ENCODE data around the gene SARS1. TPM values are rescaled to one million over a fixed set of nuclear protein-coding genes. Genes with fewer than 3 reads are reported as not detected.
A peak's percentile ranks its signal among the peaks of the same experiment; 100 is the strongest.

SARS1 gene
- total and polyA plus RNA-seq, 2 of the 8 experiments (the other 6 are each of a cell fraction or from before 2014, with no cell fraction given): 83.1 to 146 TPM

- ChIA-PET POLR2A (ENCODE audit: partially characterized antibody) (interaction anchor here (0.6 to 15.9 kb wide), 9 partner anchors 9 to 155 kb away, joined by 3 to 252 read pairs (median 4); partner anchors contain the start of genes CELSR2 and SORT1), CTCF (ENCODE audit: partially characterized antibody) (interaction anchor here (0.6 to 28.7 kb wide), 7 partner anchors 9 to 128 kb away, joined by 3 to 651 read pairs (median 16); partner anchors contain the start of genes CELSR2 and SARS1)
- H3K27ac ChIP-seq (ENCODE audit: low read depth, low read length): no peak overlapping the region
- no peak overlapping the region for H2BK5ac ChIP-seq (ENCODE audit: low read depth, low read length)
- no peak overlapping the region for H3K23ac ChIP-seq (ENCODE audit: insufficient read length)
- no peak overlapping the region for H3K9ac ChIP-seq (replicated peaks in 1 of 4; ENCODE audit: extremely low read depth in 1 of 4, low read depth in 3 of 4, low read length in 3 of 4)
- H4K20me1 ChIP-seq (replicated peaks in 1 of 2; ENCODE audit: control insufficient read depth in 1 of 2, insufficient read depth in 2 of 2, low read length in 2 of 2): no peaks in the 10 kb centered on the region
- H3K27me3 ChIP-seq (replicated peaks in 1 of 4; ENCODE audit: control insufficient read depth in 3 of 4, extremely low read depth in 1 of 4, insufficient read depth in 3 of 4, low read length in 3 of 4): peaks cover 0 to 7% (median 6%) of the 10 kb centered on the region in 4 experiments; a peak in 5 of 7 replicates
- H3K14ac ChIP-seq (ENCODE audit: insufficient read length): no peak overlapping the region
- no peak overlapping the region for H2BK120ac ChIP-seq (replicated peaks; ENCODE audit: low read depth, low read length)
- H2AFZ ChIP-seq (ENCODE audit: low read length): no peak overlapping the region
- H4K91ac ChIP-seq (replicated peaks; ENCODE audit: insufficient read length, low read length): peak overlapping the region; percentile 83
- WGBS, 2 experiments (ENCODE audit: extremely low coverage in 1 of 2, insufficient coverage in 1 of 2, insufficient read length in 1 of 2, insufficient replicate concordance in 2 of 2, low coverage in 1 of 2, low lambda C conversion rate in 2 of 2, missing lambda C conversion rate in 1 of 2): 80% methylated on average over 5 of the region's 5 CpGs; no CpG with 5 or more reads in 1 of the 2 experiments
- no peak overlapping the region for H3K4ac ChIP-seq (replicated peaks; ENCODE audit: insufficient read length, low read depth, low read length)
- no peak overlapping the region for H4K5ac ChIP-seq (ENCODE audit: insufficient read length, low read depth, low read length)
- peaks cover 3% of the 10 kb centered on the region; the same call in 1 of the 2 replicates for H3K23me2 ChIP-seq (ENCODE audit: low read depth, low read length)
- no peak overlapping the region for H3K4me3 ChIP-seq (ENCODE audit: extremely low read depth in 1 of 4, insufficient read depth in 2 of 4, low read depth in 3 of 4, low read length in 4 of 4)
- peaks cover 19 to 37% (median 24%) of the 10 kb centered on the region in 4 experiments for H3K4me1 ChIP-seq (replicated peaks in 1 of 4; ENCODE audit: control insufficient read depth in 3 of 4, insufficient read depth in 4 of 4, low read length in 3 of 4)
- TF ChIP-seq HDAC6 (IDR thresholded peaks at IDR 0.05; ENCODE audit: low read depth, low read length): no peak
- TF ChIP-seq KDM5A (IDR thresholded peaks at IDR 0.05; ENCODE audit: low read length): no peak
- TF ChIP-seq SP2 (IDR thresholded peaks at IDR 0.05; ENCODE audit: low read length): no peak
- TF ChIP-seq CTCF (IDR thresholded peaks at IDR 0.05; ENCODE audit: control extremely low read depth in 1 of 3, insufficient read depth in 1 of 3, low read depth in 1 of 3, low read length in 3 of 3): no peak
- TF ChIP-seq CBX5 (IDR thresholded peaks at IDR 0.05; ENCODE audit: low read depth, low read length): no peak
- TF ChIP-seq SP4 (IDR thresholded peaks at IDR 0.05; ENCODE audit: low read length): no peak
- TF ChIP-seq RFX5 (IDR thresholded peaks at IDR 0.05; ENCODE audit: borderline replicate concordance, low read depth, low read length): no peak
- TF ChIP-seq JUND (IDR thresholded peaks at IDR 0.05; ENCODE audit: low read length): no peak
- H3K18ac ChIP-seq (ENCODE audit: extremely low read depth, low read length): no peak overlapping the region
- no peaks in the 10 kb centered on the region for H3K9me3 ChIP-seq (ENCODE audit: insufficient read depth in 2 of 2, low read depth in 1 of 2, low read length in 1 of 2)
- H3K79me2 ChIP-seq (ENCODE audit: control insufficient read depth in 1 of 2, insufficient read depth in 2 of 2, low read length in 2 of 2): no peaks in the 10 kb centered on the region
- H3K4me2 ChIP-seq (ENCODE audit: insufficient read depth in 1 of 2, low read depth in 2 of 2, low read length in 2 of 2): no peak overlapping the region
- DNase-seq (ENCODE audit: low read depth in 1 of 2, low spot score in 2 of 2) (no peak), FAIRE-seq (no peak)
- no peak overlapping the region for H2AK5ac ChIP-seq (ENCODE audit: low read depth, low read length)
- H4K8ac ChIP-seq (ENCODE audit: extremely low read depth, insufficient read depth, low read length): no peak overlapping the region
- peaks cover 0 to 7% (median 3%) of the 10 kb centered on the region in 4 experiments; a peak in 5 of 8 replicates for H3K36me3 ChIP-seq (ENCODE audit: control insufficient read depth in 2 of 4, insufficient read depth in 4 of 4, low read length in 3 of 4)
- peak overlapping the region; percentile 65; the same call in 1 of the 2 replicates for H2BK15ac ChIP-seq (ENCODE audit: low read length)
- H2BK12ac ChIP-seq (ENCODE audit: low read depth, low read length): no peak overlapping the region
- no peak overlapping the region for H3K56ac ChIP-seq (replicated peaks; ENCODE audit: insufficient read length, low read depth, low read length)
- H2BK20ac ChIP-seq (ENCODE audit: low read length): no peak overlapping the region
- H3K79me1 ChIP-seq (ENCODE audit: low read depth, low read length): no peaks in the 10 kb centered on the region
Measured at GRCh38 chr1:109243221-109243620, 29.5 kb downstream of the SARS1 start.
